A549 (cell line): ENCODE measurements around the gene TXNL1. TPM values are rescaled to one million over a fixed set of nuclear protein-coding genes. Genes with fewer than 3 reads are reported as not detected.

Experiments used
- ATAC-seq, 2 experiments: fragments of 200-7000 bp in 1 of 2; fragments of >200 bp in 1 of 2; cut with Nextera tagmentation in 1 of 2; cut with Tn5 transposase in 1 of 2; 3 replicates each; pipeline versions ENCODE4 v1.8.0 to v1.9.1; 2018 to 2020; ENCODE audit warnings: mild to moderate bottlenecking in 1 of 2, moderate library complexity in 1 of 2
- CTCF ChIA-PET: fragments of 300-600 bp; sonication (Branson Sonifier 250); formaldehyde crosslinking; extraction: SDS; loops from one replicate; lab custom pipeline; 2021; ENCODE audit warnings: antibody characterized with exemption, inconsistent platforms; lab: Yijun Ruan, JAX
- POLR2A ChIA-PET: fragments of 350-600 bp; formaldehyde crosslinking; extraction: SDS; loops from one replicate; lab custom pipeline; 2021; ENCODE audit warnings: antibody characterized with exemption, inconsistent platforms; lab: Yijun Ruan, JAX
- DNase-seq, 2 experiments: peaks; one replicate each; pipeline versions ENCODE4 v3.0.0 to v3.0.0-alpha.2; 2011 to 2016; ENCODE audit warnings: low read depth in 1 of 2, low spot score in 1 of 2
- FAIRE-seq: peaks from 2 replicates; lab custom pipeline; 2011; peaks lifted over from hg19 to GRCh38; lab: Jason Lieb, UNC
- H3K27ac ChIP-seq, 2 experiments: fragments of >200 bp; sonication (Bioruptor Twin); formaldehyde crosslinking; 3 replicates each; pipeline ENCODE4 v1.5.1; 2016 to 2017
- H3K4me1 ChIP-seq: fragments of >200 bp; sonication (Bioruptor Twin); formaldehyde crosslinking; 3 replicates; pipeline ENCODE4 v1.6.1; 2016
- H3K4me2 ChIP-seq: fragments of >200 bp; sonication (Bioruptor Twin); formaldehyde crosslinking; 3 replicates; pipeline ENCODE4 v1.6.1; 2016
- H3K4me3 ChIP-seq: fragments of >200 bp; sonication (Bioruptor Twin); formaldehyde crosslinking; 3 replicates; pipeline ENCODE4 v1.5.1; 2016
- H3K9me3 ChIP-seq: fragments of >200 bp; sonication (Bioruptor Twin); formaldehyde crosslinking; 3 replicates; pipeline ENCODE4 v1.6.1; 2016
- CBX2 ChIP-seq: fragments of 200-600 bp; sonication (generic); IDR thresholded peaks from 2 replicates; pipeline ENCODE4 v1.6.1; 2016; ENCODE audit warnings: low read depth, mild to moderate bottlenecking, borderline replicate concordance
- CBX8 ChIP-seq: fragments of 200-600 bp; sonication (generic); IDR thresholded peaks from 2 replicates; pipeline ENCODE4 v1.6.1; 2016
- CEBPB ChIP-seq, 2 experiments: fragments of >200 bp in 1 of 2; sonication (Bioruptor Twin) in 1 of 2; formaldehyde crosslinking in 1 of 2; IDR thresholded peaks; 2 replicates each; pipeline ENCODE4 v1.6.1; 2012 to 2016
- CHD4 ChIP-seq: fragments of 200-600 bp; sonication (generic); IDR thresholded peaks from 2 replicates; pipeline ENCODE4 v1.6.1; 2016; ENCODE audit warnings: antibody characterized with exemption, mild to moderate bottlenecking, borderline replicate concordance
- CTCF ChIP-seq: fragments of >200 bp; sonication (Bioruptor Twin); formaldehyde crosslinking; IDR thresholded peaks from 3 replicates; pipeline ENCODE4 v1.5.1; 2016
- ELK1 ChIP-seq: fragments of 150-350 bp; IDR thresholded peaks from 2 replicates; pipeline ENCODE4 v1.6.1; 2014; ENCODE audit warnings: low read depth, mild to moderate bottlenecking, low read length
- ESRRA ChIP-seq: fragments of 150-350 bp; IDR thresholded peaks from 2 replicates; pipeline ENCODE4 v1.6.1; 2014; ENCODE audit warnings: mild to moderate bottlenecking, low read length, borderline replicate concordance
- GATA3 ChIP-seq: IDR thresholded peaks from 2 replicates; pipeline ENCODE4 v1.6.1; 2012; ENCODE audit warnings: borderline replicate concordance
- HDAC2 ChIP-seq: fragments of 200-600 bp; sonication (generic); IDR thresholded peaks from 2 replicates; pipeline ENCODE4 v1.6.1; 2016
- HOXB13 ChIP-seq: fragments of 250-450 bp; sonication (Bioruptor Pico); IDR thresholded peaks from 2 replicates; pipeline ENCODE4 v1.5.0; 2020; ENCODE audit warnings: low read depth, mild to moderate bottlenecking, moderate library complexity
- JUNB ChIP-seq: fragments of >200 bp; sonication (Bioruptor Twin); formaldehyde crosslinking; IDR thresholded peaks from 2 replicates; pipeline ENCODE4 v1.6.1; 2016
- KDM1A ChIP-seq: fragments of 200-600 bp; sonication (generic); IDR thresholded peaks from 2 replicates; pipeline ENCODE4 v1.6.1; 2016; ENCODE audit warnings: low read depth, mild to moderate bottlenecking
- MAZ ChIP-seq: fragments of 150-350 bp; IDR thresholded peaks from 2 replicates; pipeline ENCODE4 v1.6.1; 2014; ENCODE audit warnings: antibody characterized with exemption, low read depth, low read length, borderline replicate concordance
- MYC ChIP-seq: IDR thresholded peaks from 2 replicates; pipeline ENCODE4 v1.6.1; 2012; ENCODE audit warnings: mild to moderate bottlenecking, inconsistent platforms, low read length, improper control_type of control experiment, borderline replicate concordance
- NFE2L2 ChIP-seq: fragments of 150-350 bp; conservative IDR thresholded peaks from 2 replicates; pipeline ENCODE4 v1.6.1; 2014; ENCODE audit warnings: low read length
- NPAS2 ChIP-seq: fragments of 250-450 bp; sonication (Bioruptor Pico); IDR thresholded peaks from 2 replicates; pipeline ENCODE4 v1.8.0; 2022; ENCODE audit warnings: mild to moderate bottlenecking, moderate library complexity, borderline replicate concordance
- PBX3 ChIP-seq: IDR thresholded peaks from 2 replicates; pipeline ENCODE4 v1.6.1; 2012
- PHF8 ChIP-seq: fragments of 200-600 bp; sonication (generic); IDR thresholded peaks from 2 replicates; pipeline ENCODE4 v1.6.1; 2016; ENCODE audit warnings: low read depth, mild to moderate bottlenecking, antibody characterized with exemption, moderate library complexity, borderline replicate concordance
- POLR2A ChIP-seq: IDR thresholded peaks from 2 replicates; pipeline ENCODE4 v1.6.1; 2012; ENCODE audit warnings: mild to moderate bottlenecking, low read length
- RAD21 ChIP-seq, 2 experiments: fragments of >200 bp in 1 of 2; sonication (Bioruptor Twin) in 1 of 2; formaldehyde crosslinking in 1 of 2; IDR thresholded peaks in 1 of 2; conservative IDR thresholded peaks in 1 of 2; 2 replicates in 1 of 2; 3 replicates in 1 of 2; pipeline ENCODE4 v1.6.1; 2012 to 2018; ENCODE audit warnings: inconsistent platforms in 1 of 2
- RARB ChIP-seq: fragments of 250-450 bp; sonication (Bioruptor Pico); IDR thresholded peaks from 2 replicates; pipeline ENCODE4 v1.8.0; 2021; ENCODE audit warnings: mild to moderate bottlenecking, moderate library complexity
- RCOR1 ChIP-seq: fragments of 150-350 bp; IDR thresholded peaks from 2 replicates; pipeline ENCODE4 v1.6.1; 2014; ENCODE audit warnings: antibody characterized with exemption, low read length, low read depth
- RNF2 ChIP-seq: fragments of 200-600 bp; sonication (generic); IDR thresholded peaks from 2 replicates; pipeline ENCODE4 v1.6.1; 2016; ENCODE audit warnings: low read depth, mild to moderate bottlenecking, antibody characterized with exemption, moderate library complexity, borderline replicate concordance
- SMC3 ChIP-seq: fragments of >200 bp; sonication (Bioruptor Twin); formaldehyde crosslinking; IDR thresholded peaks from 3 replicates; pipeline ENCODE4 v1.6.1; 2018; ENCODE audit warnings: inconsistent platforms
- TFCP2L1 ChIP-seq: fragments of 250-450 bp; sonication (Bioruptor Pico); IDR thresholded peaks from 2 replicates; pipeline ENCODE4 v1.5.0; 2021; ENCODE audit warnings: mild to moderate bottlenecking
- ZNF302 ChIP-seq: fragments of 250-450 bp; sonication (Bioruptor Pico); IDR thresholded peaks from 2 replicates; pipeline ENCODE4 v1.9.0; 2021; ENCODE audit warnings: inconsistent platforms, mild to moderate bottlenecking, moderate library complexity
- WGBS: methylation state at CpG from one replicate; pipeline ENCODE4 v1.1.6; 2017; ENCODE audit errors: missing lambda C conversion rate; 5-methylcytosine and 5-hydroxymethylcytosine counted together
- polyA plus RNA-seq, 4 experiments: library from polyadenylated mRNA; depleted of rRNA in 3 of 4; stranded (reverse); fragments of >200 nt; fragmentation: RNase III in 1 of 4; extraction: RNeasy Plus Mini Kit Qiagen cat#74134 plus additional on column Dnase treatment in 1 of 4; gene quantifications; 2 replicates in 3 of 4; 3 replicates in 1 of 4; pipeline ENCODE4 v1.2.3, GENCODE V29; 2011 to 2017
- TF ChIP-seq, protein P1 (sequence below): fragments of >200 bp; sonication (Bioruptor Twin); formaldehyde crosslinking; IDR thresholded peaks from 3 replicates; pipeline ENCODE4 v1.6.1; 2016
- TF ChIP-seq, protein P2 (sequence below): IDR thresholded peaks from 2 replicates; pipeline ENCODE4 v1.6.1; 2012
- TF ChIP-seq, protein P3 (sequence below): fragments of >200 bp; sonication (Bioruptor Twin); formaldehyde crosslinking; IDR thresholded peaks from 2 replicates; pipeline ENCODE4 v1.6.1; 2016

The TXNL1 gene
- polyA plus RNA-seq, 2 of the 4 experiments (the other 2 are of a cell fraction) = 59.5 to 104 TPM

DNA sequence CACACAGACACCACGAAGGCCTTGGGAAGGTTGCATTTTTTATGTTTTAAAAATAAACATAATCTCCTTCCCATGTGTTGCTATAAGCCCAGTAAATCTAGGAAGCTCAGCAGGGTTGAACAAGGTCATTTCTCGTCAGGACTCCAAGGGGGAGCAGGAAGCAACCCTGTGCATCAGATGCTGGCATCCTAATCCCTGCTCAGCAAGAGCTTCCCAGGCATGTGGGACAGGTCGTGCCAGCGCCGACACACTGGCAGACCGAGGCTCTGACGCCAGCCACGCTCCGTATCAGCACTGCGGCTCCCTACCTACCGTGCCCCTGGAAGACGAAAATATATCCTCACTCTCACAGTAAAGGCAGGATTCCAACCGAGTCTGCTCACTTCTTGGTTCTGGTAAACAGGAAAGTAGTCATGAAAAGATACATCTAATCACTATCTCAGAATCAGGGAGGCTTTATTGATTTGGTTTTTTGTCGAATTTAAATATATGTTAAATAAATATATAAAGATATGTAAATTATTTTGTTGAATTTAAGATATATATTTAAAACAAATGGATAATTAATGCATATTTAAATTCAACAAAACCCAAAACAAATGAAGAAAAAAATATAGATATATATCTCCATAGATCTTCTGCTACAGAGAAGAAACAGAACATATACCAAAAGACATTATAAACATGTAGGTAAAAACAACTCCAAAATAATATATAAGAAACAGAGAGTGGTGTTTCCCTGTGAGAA is 61.4 kb downstream of the TXNL1 start:
- H3K9me3 ChIP-seq = no peaks in the 10 kb centered on the region
- DNase-seq = no peak
- FAIRE-seq = no peak
- CTCF ChIA-PET = interaction anchor here (0.5 to 2.1 kb wide), 12 partner anchors 9 to 1897 kb away, joined by 3 to 13 read pairs (median 4); no protein-coding TSS in a partner anchor
- no peak overlapping the region for H3K4me2 ChIP-seq
- no peak for ATAC-seq
- H3K4me3 ChIP-seq = no peak overlapping the region
- H3K27ac ChIP-seq = no peak overlapping the region
- WGBS = 22% methylated on average over 7 of the region's 14 CpGs
- no peaks in the 10 kb centered on the region for H3K4me1 ChIP-seq
- POLR2A ChIA-PET = no interaction called here
- TF ChIP-seq HDAC2 (no peak), CHD4 (no peak), POLR2A (no peak), RARB (CRISPR knock-in tag) (no peak), CBX2 (no peak), JUNB (no peak), NFE2L2 (no peak)
- TF ChIP-seq, protein P1, sequence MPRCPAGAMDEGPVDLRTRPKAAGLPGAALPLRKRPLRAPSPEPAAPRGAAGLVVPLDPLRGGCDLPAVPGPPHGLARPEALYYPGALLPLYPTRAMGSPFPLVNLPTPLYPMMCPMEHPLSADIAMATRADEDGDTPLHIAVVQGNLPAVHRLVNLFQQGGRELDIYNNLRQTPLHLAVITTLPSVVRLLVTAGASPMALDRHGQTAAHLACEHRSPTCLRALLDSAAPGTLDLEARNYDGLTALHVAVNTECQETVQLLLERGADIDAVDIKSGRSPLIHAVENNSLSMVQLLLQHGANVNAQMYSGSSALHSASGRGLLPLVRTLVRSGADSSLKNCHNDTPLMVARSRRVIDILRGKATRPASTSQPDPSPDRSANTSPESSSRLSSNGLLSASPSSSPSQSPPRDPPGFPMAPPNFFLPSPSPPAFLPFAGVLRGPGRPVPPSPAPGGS = no peak
- TF ChIP-seq, protein P2, sequence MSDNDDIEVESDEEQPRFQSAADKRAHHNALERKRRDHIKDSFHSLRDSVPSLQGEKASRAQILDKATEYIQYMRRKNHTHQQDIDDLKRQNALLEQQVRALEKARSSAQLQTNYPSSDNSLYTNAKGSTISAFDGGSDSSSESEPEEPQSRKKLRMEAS = no peak

DNA sequence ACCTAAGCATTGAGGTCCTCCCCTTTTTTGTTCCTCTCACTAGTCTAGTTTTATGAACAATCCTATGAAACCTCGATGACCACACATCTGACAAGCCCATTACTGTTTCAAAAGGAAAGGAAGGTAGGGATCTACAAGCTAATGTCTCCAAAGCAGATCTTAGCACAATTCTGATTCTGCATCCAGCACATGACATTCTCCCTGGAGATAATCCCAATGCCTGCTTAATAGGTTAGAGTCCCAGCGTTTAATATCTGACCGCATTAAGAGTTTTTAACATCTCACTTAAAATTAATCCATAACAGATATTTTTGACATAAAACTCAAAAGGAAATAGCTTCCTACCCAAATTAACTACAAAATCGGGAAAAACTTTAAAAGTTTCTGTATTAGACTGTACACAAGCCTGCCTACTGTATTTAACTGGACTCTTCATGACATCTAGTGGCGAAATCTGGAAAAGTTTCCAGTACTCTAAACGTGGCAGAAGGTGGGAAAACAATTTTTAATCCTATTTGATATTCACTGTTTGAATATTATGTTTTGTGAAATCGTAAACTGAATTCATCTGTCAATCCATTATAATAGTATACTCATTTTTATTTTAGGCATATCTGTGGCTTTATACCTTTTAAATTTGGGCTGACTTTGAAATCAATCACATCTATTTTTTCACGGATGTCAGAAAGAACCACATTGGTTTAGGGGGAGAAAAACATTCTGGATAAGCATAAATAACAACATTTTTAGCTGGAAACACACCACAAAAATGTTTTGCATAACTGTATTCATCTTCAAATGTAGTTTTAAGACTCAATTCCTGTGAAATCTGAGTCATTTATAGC is 62.4 kb downstream of the TXNL1 start:
- no peak overlapping the region for H3K27ac ChIP-seq
- DNase-seq (peak; percentile 25 to 28), ATAC-seq (peak in 1 of 2 experiments; percentile 87; a peak in 3 of 6 replicates), FAIRE-seq (no peak)
- ChIA-PET CTCF (interaction anchor here (0.6 to 2.1 kb wide), 25 partner anchors 10 to 1480 kb away, joined by 3 to 13 read pairs (median 4); no protein-coding TSS in a partner anchor), POLR2A (no interaction called here)
- no peak overlapping the region for H3K4me2 ChIP-seq
- H3K9me3 ChIP-seq = no peaks in the 10 kb centered on the region
- no peak overlapping the region for H3K4me3 ChIP-seq
- WGBS = 29% methylated on average over 8 of the region's 8 CpGs
- H3K4me1 ChIP-seq = no peaks in the 10 kb centered on the region
- TF ChIP-seq KDM1A (no peak), MAZ (no peak), SMC3 (peak; percentile 79), CTCF (peak; percentile 74), PHF8 (no peak), RCOR1 (no peak), CBX8 (no peak), TFCP2L1 (CRISPR knock-in tag) (no peak), GATA3 (no peak), CHD4 (no peak), RARB (CRISPR knock-in tag) (no peak), RAD21 (conservative IDR thresholded peaks at IDR 0.05 in 1 of 2, IDR thresholded peaks at IDR 0.05 in 1 of 2) (peak; percentile 81 to 86), PBX3 (no peak), ESRRA (no peak), RNF2 (no peak), NPAS2 (CRISPR knock-in tag) (no peak), ELK1 (no peak), MYC (no peak), ZNF302 (CRISPR knock-in tag) (no peak), CEBPB (IDR thresholded peaks at IDR 0.05) (no peak), HOXB13 (no peak)
- TF ChIP-seq, protein P3, sequence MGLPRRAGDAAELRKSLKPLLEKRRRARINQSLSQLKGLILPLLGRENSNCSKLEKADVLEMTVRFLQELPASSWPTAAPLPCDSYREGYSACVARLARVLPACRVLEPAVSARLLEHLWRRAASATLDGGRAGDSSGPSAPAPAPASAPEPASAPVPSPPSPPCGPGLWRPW = no peak
- TF ChIP-seq, protein P1 = no peak
